Measurements from ENCODE around the gene TMUB1.

The TMUB1 gene

GRCh38 chr7:151040616-151041375 is 42.5 kb downstream of the TMUB1 start:
- Mint-ChIP-seq H3K36me3 (ENCODE audit: low read depth) (no peaks in the 10 kb centered on the region), H3K4me3 (no peak overlapping the region), H3K27ac (no peak overlapping the region), H3K4me1 (peaks cover 19% of the 10 kb centered on the region), H3K27me3 (ENCODE audit: low read depth) (no peaks in the 10 kb centered on the region), H3K9me3 (no peaks in the 10 kb centered on the region)
- TF ChIP-seq, protein P1, sequence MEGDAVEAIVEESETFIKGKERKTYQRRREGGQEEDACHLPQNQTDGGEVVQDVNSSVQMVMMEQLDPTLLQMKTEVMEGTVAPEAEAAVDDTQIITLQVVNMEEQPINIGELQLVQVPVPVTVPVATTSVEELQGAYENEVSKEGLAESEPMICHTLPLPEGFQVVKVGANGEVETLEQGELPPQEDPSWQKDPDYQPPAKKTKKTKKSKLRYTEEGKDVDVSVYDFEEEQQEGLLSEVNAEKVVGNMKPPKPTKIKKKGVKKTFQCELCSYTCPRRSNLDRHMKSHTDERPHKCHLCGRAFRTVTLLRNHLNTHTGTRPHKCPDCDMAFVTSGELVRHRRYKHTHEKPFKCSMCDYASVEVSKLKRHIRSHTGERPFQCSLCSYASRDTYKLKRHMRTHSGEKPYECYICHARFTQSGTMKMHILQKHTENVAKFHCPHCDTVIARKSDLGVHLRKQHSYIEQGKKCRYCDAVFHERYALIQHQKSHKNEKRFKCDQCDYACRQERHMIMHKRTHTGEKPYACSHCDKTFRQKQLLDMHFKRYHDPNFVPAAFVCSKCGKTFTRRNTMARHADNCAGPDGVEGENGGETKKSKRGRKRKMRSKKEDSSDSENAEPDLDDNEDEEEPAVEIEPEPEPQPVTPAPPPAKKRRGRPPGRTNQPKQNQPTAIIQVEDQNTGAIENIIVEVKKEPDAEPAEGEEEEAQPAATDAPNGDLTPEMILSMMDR (IDR thresholded peaks at IDR 0.05; ENCODE audit: unreplicated experiment in 3 of 3) = no peak

- H3K4me1 Mint-ChIP-seq = peaks cover 19% of the 10 kb centered on the region
- no peak overlapping the region for H3K4me3 Mint-ChIP-seq
- H3K27ac Mint-ChIP-seq = peak overlapping the region; percentile 69 to 82 (median 77)
- H3K36me3 Mint-ChIP-seq (ENCODE audit: low read depth) = no peaks in the 10 kb centered on the region
- H3K27me3 Mint-ChIP-seq (ENCODE audit: low read depth) = no peaks in the 10 kb centered on the region
- TF ChIP-seq, protein P1 (IDR thresholded peaks at IDR 0.05; ENCODE audit: unreplicated experiment in 3 of 3) = no peak
- H3K9me3 Mint-ChIP-seq = no peaks in the 10 kb centered on the region
Measured at GRCh38 chr7:151039850-151040548, 43.3 kb downstream of the TMUB1 start.

- H3K27ac Mint-ChIP-seq = peak overlapping the region; percentile 69 to 82 (median 77)
- TF ChIP-seq, protein P1 (IDR thresholded peaks at IDR 0.05; ENCODE audit: unreplicated experiment in 3 of 3) = no peak
- peaks cover 19% of the 10 kb centered on the region for H3K4me1 Mint-ChIP-seq
- no peaks in the 10 kb centered on the region for H3K9me3 Mint-ChIP-seq
- H3K36me3 Mint-ChIP-seq (ENCODE audit: low read depth) = no peaks in the 10 kb centered on the region
- H3K27me3 Mint-ChIP-seq (ENCODE audit: low read depth) = no peaks in the 10 kb centered on the region
- no peak overlapping the region for H3K4me3 Mint-ChIP-seq
Measured at GRCh38 chr7:151038951-151039849, 44.1 kb downstream of the TMUB1 start.

- H3K27me3 Mint-ChIP-seq (ENCODE audit: low read depth) = no peaks in the 10 kb centered on the region
- H3K36me3 Mint-ChIP-seq (ENCODE audit: low read depth) = peaks cover 3% of the 10 kb centered on the region
- no peak overlapping the region for H3K4me3 Mint-ChIP-seq
- no peaks in the 10 kb centered on the region for H3K9me3 Mint-ChIP-seq
- H3K4me1 Mint-ChIP-seq = peaks cover 16% of the 10 kb centered on the region
- TF ChIP-seq, protein P1 (IDR thresholded peaks at IDR 0.05; ENCODE audit: unreplicated experiment in 3 of 3) = no peak
- H3K27ac Mint-ChIP-seq = no peak overlapping the region
Measured at GRCh38 chr7:151035902-151036301, 47.4 kb downstream of the TMUB1 start.

DNA sequence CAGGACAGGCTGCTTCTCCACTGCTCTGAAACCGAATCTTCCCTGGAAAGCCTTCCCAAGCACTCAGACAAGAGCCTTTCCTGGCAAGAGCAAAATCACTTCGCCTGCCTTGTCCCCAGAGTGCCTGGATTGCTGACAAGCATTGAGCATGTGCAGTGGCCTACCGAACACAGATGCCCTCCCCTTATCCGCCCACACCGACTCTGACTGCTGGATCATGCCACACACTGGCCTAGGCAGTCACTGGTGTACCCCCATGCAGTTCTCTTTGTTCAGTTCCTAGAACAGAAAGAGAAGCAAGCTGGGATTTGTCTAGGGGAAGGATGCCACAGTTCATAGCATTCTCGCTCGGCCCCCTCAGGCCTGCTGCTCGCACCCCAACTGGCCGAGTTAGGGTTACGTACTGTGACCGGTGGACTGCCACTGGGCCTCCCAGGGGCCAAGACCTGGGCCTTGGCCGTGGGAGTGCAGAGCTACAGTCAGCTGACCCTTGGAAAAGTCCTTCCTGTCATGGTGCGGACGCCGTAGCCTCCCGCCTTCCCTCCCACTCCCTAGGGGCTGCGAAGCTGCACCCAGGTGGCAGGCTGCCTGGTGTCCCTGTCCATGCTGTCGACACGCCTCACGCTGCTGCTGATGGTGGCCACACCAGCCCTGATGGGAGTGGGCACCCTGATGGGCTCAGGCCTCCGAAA is 48.1 kb downstream of the TMUB1 start:
- Mint-ChIP-seq H3K4me1 (peaks cover 16% of the 10 kb centered on the region), H3K36me3 (ENCODE audit: low read depth) (peaks cover 3% of the 10 kb centered on the region), H3K27ac (no peak overlapping the region), H3K4me3 (no peak overlapping the region), H3K27me3 (ENCODE audit: low read depth) (no peaks in the 10 kb centered on the region), H3K9me3 (no peaks in the 10 kb centered on the region)
- TF ChIP-seq, protein P1 (IDR thresholded peaks at IDR 0.05; ENCODE audit: unreplicated experiment in 3 of 3) = no peak

Measured in nephron (organoid).